ENCODE data around the gene HIPK3.
"Not testable (repeated sequence)": the region's sequence is repeated elsewhere in the genome, so short reads cannot be mapped to it uniquely, and the experiment has no call there.

The HIPK3 gene

GRCh38 chr11:33257160-33257896 is at the start of gene HIPK3:
Gene HIPK3, plus strand, starts transcription at chr11:33257381.
- no peak for FAIRE-seq

DNA sequence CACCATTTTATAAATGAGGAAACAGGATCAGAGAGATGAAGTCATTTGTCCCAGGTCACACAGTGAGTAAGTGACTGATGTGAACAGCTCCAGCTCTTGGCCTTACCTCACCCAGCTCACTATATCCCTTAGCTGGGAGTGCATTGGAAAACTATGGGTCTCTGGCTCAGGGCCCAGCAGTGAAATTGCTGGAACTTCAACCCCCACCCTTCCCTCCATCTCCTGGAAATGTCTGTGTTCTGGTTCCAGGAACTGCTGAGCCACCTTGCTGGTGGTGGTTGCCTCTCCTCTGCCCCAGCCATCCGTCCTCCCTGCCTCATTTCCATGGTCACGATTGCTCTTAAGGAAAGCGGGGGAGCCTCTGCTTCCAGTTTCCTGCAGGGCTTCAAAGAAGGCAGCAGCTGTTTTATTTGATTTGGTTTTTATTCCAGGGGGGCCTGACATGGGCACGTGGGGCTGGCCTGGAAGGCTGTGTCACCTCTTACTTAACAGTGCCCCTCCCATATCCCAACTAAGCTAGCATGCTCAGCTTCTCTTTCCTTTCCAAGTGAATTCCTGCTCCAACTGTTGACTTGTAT is 49.7 kb upstream of the HIPK3 start:
- no peak for FAIRE-seq

DNA sequence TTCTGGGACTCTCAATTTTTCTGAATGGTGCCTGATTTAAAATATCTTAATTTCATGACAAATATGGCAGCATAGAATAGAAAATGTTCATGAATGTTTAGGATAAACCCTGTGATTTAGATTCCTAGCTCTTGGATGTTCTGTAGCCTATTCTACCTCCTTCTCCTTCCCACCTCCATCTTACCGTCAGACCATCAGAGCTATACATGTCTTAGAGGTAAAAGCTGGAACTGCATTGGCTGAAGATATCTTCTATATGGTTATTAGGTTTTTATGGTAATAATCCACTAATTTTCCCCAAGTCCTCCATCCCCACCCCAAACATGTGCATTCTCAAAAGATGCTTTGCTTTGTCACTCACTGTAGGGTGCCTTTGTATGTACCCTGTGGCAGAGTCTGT is 49.0 kb upstream of the HIPK3 start:
- no peak for FAIRE-seq

DNA sequence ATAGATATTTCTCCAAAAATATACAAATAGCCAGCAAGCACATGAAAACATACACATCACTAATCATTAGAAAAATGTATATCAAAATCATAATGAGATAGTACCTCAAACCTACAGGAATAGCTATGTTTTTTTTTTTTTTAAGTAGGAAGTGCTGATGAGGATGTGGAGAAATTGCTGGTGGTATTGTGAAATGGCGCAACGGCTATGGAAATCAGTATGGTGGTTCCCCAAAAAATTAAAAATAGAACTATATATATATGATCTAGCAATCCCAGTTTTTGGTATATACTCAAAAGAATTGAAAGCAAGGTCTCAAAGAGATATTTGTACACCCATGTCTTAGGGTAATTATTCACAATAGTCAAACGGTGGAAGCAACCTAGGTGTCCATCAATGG is 46.0 kb upstream of the HIPK3 start:
- FAIRE-seq: no peak

GRCh38 chr11:33211580-33211979 is 45.6 kb upstream of the HIPK3 start:
- FAIRE-seq: no peak

DNA sequence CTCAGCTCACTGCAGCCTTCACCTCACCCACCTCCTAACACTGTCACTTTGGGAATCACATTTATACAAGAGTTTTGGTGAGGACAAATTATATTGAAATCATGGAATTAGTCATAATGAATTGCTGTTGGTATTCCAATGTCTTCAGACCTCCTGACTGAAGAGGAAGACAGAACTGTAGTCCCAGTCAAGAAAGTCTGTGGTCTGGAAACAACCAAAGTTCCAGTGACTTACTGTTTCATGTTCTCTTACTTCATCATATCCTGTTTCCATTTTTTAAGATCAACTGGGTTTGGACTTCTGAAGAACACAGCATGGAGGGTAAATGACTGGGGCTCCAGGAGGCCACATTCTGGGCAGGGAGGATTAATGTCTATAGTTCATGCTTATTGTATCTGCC is 43.0 kb upstream of the HIPK3 start:
- no peak for FAIRE-seq

- no peak for FAIRE-seq
Observed at GRCh38 chr11:33214767-33215166, 42.4 kb upstream of the HIPK3 start.

GRCh38 chr11:33216676-33217075 is 40.5 kb upstream of the HIPK3 start:
- FAIRE-seq: not testable (repeated sequence)

GRCh38 chr11:33222052-33222750 is 35.0 kb upstream of the HIPK3 start:
- no peak for FAIRE-seq

DNA sequence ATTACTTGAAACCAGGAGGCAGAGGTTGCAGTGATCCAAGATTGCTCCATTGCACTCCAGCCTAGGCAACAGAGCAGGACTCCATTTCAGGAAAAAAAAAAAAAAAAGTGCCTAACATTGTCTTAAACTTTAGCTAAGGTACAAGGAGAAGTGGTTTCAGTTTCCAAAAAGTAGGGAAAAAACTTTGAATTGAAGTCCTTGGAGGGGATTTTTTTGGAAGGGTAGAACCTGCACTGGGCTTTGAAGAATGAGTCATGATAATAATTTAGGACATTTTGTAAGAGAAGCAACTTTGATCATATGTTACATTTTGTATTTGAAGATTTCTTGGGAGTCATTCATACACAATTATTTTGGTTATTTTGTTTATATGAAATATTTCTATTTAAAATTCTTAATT is 31.8 kb upstream of the HIPK3 start:
- no peak for FAIRE-seq

DNA sequence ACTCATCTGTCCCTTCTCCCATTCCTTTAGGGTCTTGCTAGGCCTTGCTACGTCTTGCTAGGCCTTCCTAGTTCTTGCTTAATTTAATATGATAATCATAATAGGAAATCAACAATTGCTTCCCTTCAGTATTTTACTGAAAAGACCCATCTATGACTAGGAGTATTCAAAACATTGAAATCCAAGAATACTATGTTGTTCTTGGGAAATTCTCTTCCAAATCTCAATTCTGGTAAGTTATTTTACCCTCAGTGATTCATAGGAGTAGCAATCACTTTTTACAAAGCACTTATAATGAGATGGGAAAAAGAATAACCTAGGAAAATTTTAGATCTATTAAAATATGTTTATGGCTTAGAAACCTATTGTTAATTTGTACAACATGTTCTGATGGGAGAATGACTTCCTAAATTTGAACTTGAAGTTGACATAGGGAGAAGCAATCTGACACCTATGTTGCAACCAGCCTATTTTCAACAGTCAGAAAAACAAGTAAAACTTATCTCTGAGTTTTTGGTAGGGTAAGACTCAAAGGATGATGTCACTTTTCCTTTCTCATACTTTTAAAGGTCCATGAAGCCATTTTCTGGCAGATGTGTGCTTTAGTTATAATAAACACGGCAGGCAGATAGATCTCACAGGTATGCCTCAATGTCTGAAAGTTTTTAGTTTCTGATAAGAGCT is 29.5 kb upstream of the HIPK3 start:
- no peak for FAIRE-seq

DNA sequence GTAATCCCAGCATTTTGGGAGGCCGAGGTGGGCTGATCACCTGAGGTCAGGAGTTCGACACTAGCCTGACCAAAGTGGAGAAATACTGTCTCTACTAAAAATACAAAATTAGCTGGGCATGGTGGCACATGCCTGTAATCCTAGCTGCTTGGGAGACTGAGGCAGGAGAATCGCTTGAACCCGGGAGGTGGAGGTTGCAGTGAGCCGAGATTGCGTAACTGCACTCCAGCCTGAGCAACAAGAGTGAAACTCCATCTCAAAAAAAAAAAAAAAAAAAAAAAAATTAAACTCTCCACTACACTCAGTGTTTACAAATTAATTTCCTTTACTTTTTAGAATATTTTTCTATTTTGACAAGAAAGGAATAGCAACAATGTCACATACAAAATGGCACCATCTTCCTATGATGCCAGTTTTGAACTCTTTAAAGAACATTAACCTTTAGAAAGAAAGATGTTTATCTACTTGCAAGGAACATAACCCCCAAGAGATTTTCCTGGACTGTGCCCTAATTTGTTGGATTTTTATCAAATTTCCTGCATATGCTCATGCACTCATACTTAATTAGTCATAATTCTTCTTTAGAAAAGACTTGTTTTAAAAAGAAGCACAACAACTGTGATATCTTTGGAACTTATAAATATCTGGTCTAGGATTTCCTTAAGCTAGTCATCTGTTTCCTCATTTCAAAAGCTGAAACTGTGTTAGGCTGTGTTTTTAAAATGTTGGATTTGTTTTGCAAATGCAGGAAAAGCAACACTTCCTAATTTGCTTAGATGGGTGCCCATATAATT is 22.6 kb upstream of the HIPK3 start:
- FAIRE-seq: no peak

DNA sequence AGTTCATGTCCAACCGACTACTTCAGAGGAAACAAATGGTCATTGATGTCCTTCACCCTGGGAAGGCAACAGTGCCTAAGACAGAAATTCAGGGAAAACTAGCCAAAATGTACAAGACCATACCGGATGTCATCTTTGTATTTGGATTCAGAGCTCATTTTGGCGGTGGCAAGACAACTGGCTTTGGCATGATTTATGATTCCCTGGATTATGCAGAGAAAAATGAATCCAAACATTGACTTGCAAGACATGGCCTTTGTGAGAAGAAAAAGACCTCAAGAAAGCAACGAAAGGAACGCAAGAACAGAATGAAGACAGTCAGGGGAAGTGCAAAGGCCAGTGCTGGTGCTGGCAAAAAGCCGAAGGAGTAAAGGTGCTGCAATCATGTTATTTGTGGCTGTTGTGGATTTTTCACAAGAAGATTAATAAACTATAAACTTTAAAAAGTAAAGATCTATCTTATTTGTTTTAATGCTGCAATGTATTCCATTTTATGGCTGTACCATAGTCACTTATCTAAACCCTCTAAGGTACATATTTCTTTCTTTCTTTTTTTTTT is 20.1 kb upstream of the HIPK3 start:
- no peak for FAIRE-seq

- FAIRE-seq: no peak
Observed at GRCh38 chr11:33242575-33242974, 14.6 kb upstream of the HIPK3 start.

DNA sequence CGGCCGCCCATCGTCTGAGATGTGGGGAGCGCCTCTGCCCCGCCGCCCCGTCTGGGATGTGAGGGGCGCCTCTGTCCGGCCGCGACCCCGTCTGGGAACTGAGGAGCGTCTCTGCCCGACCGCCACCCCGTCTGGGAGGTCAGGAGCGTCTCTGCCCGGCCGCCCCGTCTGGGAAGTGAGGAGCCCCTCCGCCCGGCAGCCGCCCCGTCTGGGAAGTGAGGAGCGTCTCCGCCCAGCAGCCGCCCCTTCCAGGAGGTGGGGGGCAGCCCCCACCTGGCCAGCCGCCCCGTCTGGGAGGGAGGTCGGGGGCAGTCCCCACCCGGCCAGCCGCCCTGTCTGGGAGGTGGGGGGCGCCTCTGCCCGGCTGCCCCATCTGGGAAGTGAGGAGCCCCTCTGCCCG is 13.5 kb upstream of the HIPK3 start:
- not testable (repeated sequence) for FAIRE-seq

- no peak for FAIRE-seq
Observed at GRCh38 chr11:33248416-33248971, 8.7 kb upstream of the HIPK3 start.

GRCh38 chr11:33256031-33256812 is 959 bp upstream of the HIPK3 start:
- FAIRE-seq: no peak

GRCh38 chr11:33256813-33257159 is 395 bp upstream of the HIPK3 start:
- no peak for FAIRE-seq

- FAIRE-seq: no peak
Observed at GRCh38 chr11:33257897-33258630, 883 bp downstream of the HIPK3 start.

- FAIRE-seq: no peak
Observed at GRCh38 chr11:33258631-33259205, 1.5 kb downstream of the HIPK3 start.
